ENCODE data around the gene FAM161B.

- TF ChIP-seq, protein P1, sequence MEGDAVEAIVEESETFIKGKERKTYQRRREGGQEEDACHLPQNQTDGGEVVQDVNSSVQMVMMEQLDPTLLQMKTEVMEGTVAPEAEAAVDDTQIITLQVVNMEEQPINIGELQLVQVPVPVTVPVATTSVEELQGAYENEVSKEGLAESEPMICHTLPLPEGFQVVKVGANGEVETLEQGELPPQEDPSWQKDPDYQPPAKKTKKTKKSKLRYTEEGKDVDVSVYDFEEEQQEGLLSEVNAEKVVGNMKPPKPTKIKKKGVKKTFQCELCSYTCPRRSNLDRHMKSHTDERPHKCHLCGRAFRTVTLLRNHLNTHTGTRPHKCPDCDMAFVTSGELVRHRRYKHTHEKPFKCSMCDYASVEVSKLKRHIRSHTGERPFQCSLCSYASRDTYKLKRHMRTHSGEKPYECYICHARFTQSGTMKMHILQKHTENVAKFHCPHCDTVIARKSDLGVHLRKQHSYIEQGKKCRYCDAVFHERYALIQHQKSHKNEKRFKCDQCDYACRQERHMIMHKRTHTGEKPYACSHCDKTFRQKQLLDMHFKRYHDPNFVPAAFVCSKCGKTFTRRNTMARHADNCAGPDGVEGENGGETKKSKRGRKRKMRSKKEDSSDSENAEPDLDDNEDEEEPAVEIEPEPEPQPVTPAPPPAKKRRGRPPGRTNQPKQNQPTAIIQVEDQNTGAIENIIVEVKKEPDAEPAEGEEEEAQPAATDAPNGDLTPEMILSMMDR (IDR thresholded peaks at IDR 0.05): no peak
- TF ChIP-seq EZH2phosphoT487 (IDR thresholded peaks at IDR 0.05): no peak
These were observed 61.5 kb downstream of the FAM161B start for GRCh38 chr14:73888460-73888725.

Data from neural progenitor cell (in vitro differentiated cells).